ENCODE data around the gene LDHB. TPM values are rescaled to one million over a fixed set of nuclear protein-coding genes. Genes with fewer than 3 reads are reported as not detected.
"Not testable (repeated sequence)": the region's sequence is repeated elsewhere in the genome, so short reads cannot be mapped to it uniquely, and the experiment has no call there.

Gene LDHB
- total RNA-seq, 1 donor from 2014 or later, result 183 TPM

DNA sequence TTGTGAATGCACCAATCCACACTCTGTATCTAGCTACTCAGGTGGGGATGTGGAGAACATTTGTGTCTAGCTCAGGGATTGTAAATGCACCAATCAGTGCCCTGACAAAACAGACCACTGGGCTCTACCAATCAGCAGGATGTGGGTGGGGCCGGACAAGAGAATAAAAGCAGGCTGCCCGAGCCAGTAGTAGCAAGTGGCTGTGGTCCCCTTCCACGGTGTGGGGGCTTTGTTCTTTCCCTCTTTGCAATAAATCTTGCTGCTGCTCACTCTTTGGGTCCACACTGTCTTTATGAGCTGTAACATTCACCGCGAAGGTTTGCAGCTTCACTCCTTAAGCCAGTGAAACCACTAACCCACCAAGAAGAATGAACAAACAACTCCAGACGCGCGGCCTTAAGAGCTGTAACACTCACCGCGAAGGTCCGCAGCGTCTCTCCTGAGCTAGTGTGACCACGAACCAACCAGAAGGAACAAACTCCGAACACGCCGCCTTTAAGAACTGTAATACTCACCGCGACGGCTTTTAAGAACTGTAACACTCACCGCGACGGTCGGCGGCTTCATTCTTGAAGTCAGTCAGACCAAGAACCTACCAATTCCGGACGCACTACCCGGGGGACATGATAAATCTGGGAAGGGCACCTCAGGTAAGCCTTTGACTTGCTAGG is 4.6 kb upstream of the LDHB start:
- intact Hi-C loops (cut with DNase I), result no loop called here
- Histone ChIP-seq H3K9me3 (no peaks in the 10 kb centered on the region), H3K4me3 (no peak overlapping the region), H3K36me3 (no peaks in the 10 kb centered on the region), H3K27ac (no peak overlapping the region), H3K27me3 (no peaks in the 10 kb centered on the region), H3K4me1 (no peaks in the 10 kb centered on the region)
- TF ChIP-seq POLR2A (IDR thresholded peaks at IDR 0.05) (no peak), POLR2AphosphoS5 (IDR thresholded peaks at IDR 0.05; ENCODE audit: insufficient read depth in 1 of 2, low read depth in 1 of 2) (no peak), CTCF (IDR thresholded peaks at IDR 0.05) (no peak)
- no peak for DNase-seq (ENCODE audit: extremely low spot score in 2 of 2)

DNA sequence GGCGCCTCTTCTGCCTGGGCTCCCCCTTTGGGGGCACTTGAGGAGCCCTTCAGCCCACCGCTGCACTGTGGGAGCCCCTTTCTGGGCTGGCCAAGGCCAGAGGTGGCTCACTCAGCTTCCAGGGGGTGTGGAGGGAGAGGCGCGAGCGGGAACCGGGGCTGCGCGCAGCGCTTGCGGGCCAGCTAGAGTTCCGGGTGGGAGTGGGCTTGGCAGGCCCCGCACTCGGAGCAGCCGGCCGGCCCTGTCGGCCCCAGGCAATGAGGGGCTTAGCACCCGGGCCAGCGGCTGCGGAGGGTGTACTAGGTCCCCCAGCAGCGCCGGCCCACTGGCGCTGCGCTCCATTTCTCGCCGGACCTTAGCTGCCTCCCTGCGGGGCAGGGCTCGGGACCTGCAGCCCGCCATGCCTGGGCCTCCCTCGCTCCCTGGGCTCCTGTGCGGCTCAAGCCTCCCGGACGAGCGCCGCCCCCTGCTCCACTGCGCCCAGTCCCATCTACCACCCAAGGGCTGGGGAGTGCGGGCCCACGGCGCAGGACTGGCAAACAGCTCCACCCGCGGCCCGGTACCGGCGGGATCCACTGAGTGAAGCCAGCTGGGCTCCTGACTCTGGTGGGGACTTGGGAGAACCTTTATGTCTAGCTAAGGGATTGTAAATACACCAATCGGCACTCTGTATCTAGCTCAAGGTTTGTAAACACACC is 3.9 kb upstream of the LDHB start:
- H3K9me3 ChIP-seq; H3K27ac ChIP-seq; H3K36me3 ChIP-seq; H3K4me3 ChIP-seq; H3K4me1 ChIP-seq; DNase-seq (ENCODE audit: extremely low spot score in 2 of 2); H3K27me3 ChIP-seq; intact Hi-C loops (cut with DNase I): not testable (repeated sequence)

GRCh38 chr12:21659383-21659782 is 1.7 kb upstream of the LDHB start:
- peaks cover 0 to 3% of the 10 kb centered on the region in 2 donors for H3K36me3 ChIP-seq
- no peak overlapping the region for H3K4me3 ChIP-seq
- TF ChIP-seq CTCF (IDR thresholded peaks at IDR 0.05) (no peak), POLR2AphosphoS5 (IDR thresholded peaks at IDR 0.05; ENCODE audit: insufficient read depth in 1 of 2, low read depth in 1 of 2) (no peak), POLR2A (IDR thresholded peaks at IDR 0.05) (no peak)
- H3K9me3 ChIP-seq, result no peaks in the 10 kb centered on the region
- intact Hi-C loops (cut with DNase I), result no loop called here
- no peaks in the 10 kb centered on the region for H3K27me3 ChIP-seq
- DNase-seq (ENCODE audit: extremely low spot score in 2 of 2), result no peak
- peaks cover 24% of the 10 kb centered on the region for H3K4me1 ChIP-seq
- H3K27ac ChIP-seq, result no peak overlapping the region

- peak overlapping the region; percentile 67 to 69 for H3K4me3 ChIP-seq
- peaks cover 24% of the 10 kb centered on the region for H3K4me1 ChIP-seq
- H3K27ac ChIP-seq, result peak overlapping the region; percentile 82
- H3K36me3 ChIP-seq, result peaks cover 0 to 19% of the 10 kb centered on the region in 2 donors
- TF ChIP-seq POLR2A (IDR thresholded peaks at IDR 0.05), result no peak
- no peak for TF ChIP-seq POLR2AphosphoS5 (IDR thresholded peaks at IDR 0.05; ENCODE audit: insufficient read depth in 1 of 2, low read depth in 1 of 2)
- no peaks in the 10 kb centered on the region for H3K27me3 ChIP-seq
- H3K9me3 ChIP-seq, result no peaks in the 10 kb centered on the region
- DNase-seq (ENCODE audit: extremely low spot score in 2 of 2), result no peak
- intact Hi-C loops (cut with DNase I), result no loop called here
These were observed 727 bp downstream of the LDHB start for GRCh38 chr12:21656905-21657325.

DNA sequence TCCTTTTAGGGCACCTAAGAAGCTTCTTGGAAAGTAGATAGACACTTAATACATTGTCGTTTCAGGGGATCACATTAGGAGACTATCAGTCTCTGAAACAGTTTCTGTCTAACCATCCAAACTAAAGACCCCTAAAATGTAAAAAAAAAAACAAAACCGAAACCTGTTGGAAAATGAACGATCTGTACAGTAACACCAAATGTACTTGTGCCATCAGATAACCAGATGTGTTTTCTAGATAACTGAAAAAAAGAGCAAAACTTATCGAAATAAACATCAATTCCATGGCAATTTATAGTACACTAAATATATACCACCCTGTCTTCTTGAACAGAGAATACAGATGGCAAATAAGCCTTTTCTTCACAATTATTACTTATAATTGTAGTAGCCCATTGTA is 2.1 kb downstream of the LDHB start:
- Histone ChIP-seq H3K27ac (no peak overlapping the region), H3K36me3 (peaks cover 0 to 28% of the 10 kb centered on the region in 2 donors), H3K4me3 (no peak overlapping the region), H3K9me3 (no peaks in the 10 kb centered on the region), H3K4me1 (peaks cover 37% of the 10 kb centered on the region), H3K27me3 (no peaks in the 10 kb centered on the region)
- no peak for DNase-seq (ENCODE audit: extremely low spot score in 2 of 2)
- no peak for TF ChIP-seq POLR2AphosphoS5 (IDR thresholded peaks at IDR 0.05; ENCODE audit: insufficient read depth in 1 of 2, low read depth in 1 of 2)
- TF ChIP-seq CTCF (IDR thresholded peaks at IDR 0.05), result no peak
- TF ChIP-seq POLR2A (IDR thresholded peaks at IDR 0.05), result no peak
- intact Hi-C loops (cut with DNase I), result no loop called here

GRCh38 chr12:21651821-21652220 is 5.8 kb downstream of the LDHB start:
- no peak overlapping the region for H3K4me3 ChIP-seq
- H3K27me3 ChIP-seq, result no peaks in the 10 kb centered on the region
- no peaks in the 10 kb centered on the region for H3K9me3 ChIP-seq
- peaks cover 0 to 29% of the 10 kb centered on the region in 2 donors for H3K36me3 ChIP-seq
- no peak overlapping the region for H3K27ac ChIP-seq
- no peak for TF ChIP-seq POLR2A (IDR thresholded peaks at IDR 0.05)
- no peak for TF ChIP-seq POLR2AphosphoS5 (IDR thresholded peaks at IDR 0.05; ENCODE audit: insufficient read depth in 1 of 2, low read depth in 1 of 2)
- TF ChIP-seq CTCF (IDR thresholded peaks at IDR 0.05), result no peak
- no peak for DNase-seq (ENCODE audit: extremely low spot score in 2 of 2)
- intact Hi-C loops (cut with DNase I), result no loop called here
- H3K4me1 ChIP-seq, result peaks cover 39% of the 10 kb centered on the region
